Fibroblast of lung (primary cell): Measurements from ENCODE around the gene MARCHF2. TPM values are rescaled to one million over a fixed set of nuclear protein-coding genes. Genes with fewer than 3 reads are reported as not detected.

Experiments
- DNase-seq, 2 donors: peaks; one replicate each; pipeline versions ENCODE4 v3.0.0 to v3.0.0-alpha.2; 2010; ENCODE audit warnings: low read depth in 2 of 2
- H2AFZ ChIP-seq: 2 replicates; pipeline ENCODE4 v1.5.1; 2012; ENCODE audit warnings: low read length, control low read depth, inconsistent platforms
- H3K27ac ChIP-seq: 2 replicates; pipeline ENCODE4 v1.5.1; 2011; ENCODE audit warnings: low read length, control low read depth; ENCODE audit not compliant: insufficient read depth
- H3K27me3 ChIP-seq: 2 replicates; pipeline ENCODE4 v1.5.1; 2011; ENCODE audit warnings: mild to moderate bottlenecking, low read length; ENCODE audit not compliant: control insufficient read depth, insufficient read depth
- H3K36me3 ChIP-seq: 2 replicates; pipeline ENCODE4 v1.5.1; 2011; ENCODE audit warnings: low read length; ENCODE audit not compliant: control insufficient read depth, insufficient read depth
- H3K4me1 ChIP-seq: 2 replicates; pipeline ENCODE4 v1.5.1; 2011; ENCODE audit warnings: low read length; ENCODE audit not compliant: control insufficient read depth, insufficient read depth; ENCODE audit errors: extremely low read depth
- H3K4me2 ChIP-seq: 2 replicates; pipeline ENCODE4 v1.5.1; 2011; ENCODE audit warnings: low read length, control low read depth; ENCODE audit not compliant: insufficient read depth; ENCODE audit errors: extremely low read depth
- H3K4me3 ChIP-seq, 4 experiments: fragments of 200-600 bp in 1 of 4; sonication (generic) in 1 of 4; replicated peaks in 1 of 4; 2 replicates each; pipeline ENCODE4 v1.5.1; 2011 to 2016; ENCODE audit warnings: low read length in 4 of 4, low read depth in 3 of 4, mild to moderate bottlenecking in 3 of 4, control low read depth in 2 of 4, inconsistent platforms in 1 of 4, mixed read lengths in 1 of 4; ENCODE audit not compliant: insufficient read depth in 1 of 4; ENCODE audit errors: control extremely low read depth in 1 of 4
- H3K79me2 ChIP-seq: 2 replicates; pipeline ENCODE4 v1.5.1; 2012; ENCODE audit warnings: mild to moderate bottlenecking, low read length, inconsistent platforms; ENCODE audit not compliant: control insufficient read depth, insufficient read depth
- H3K9ac ChIP-seq: 2 replicates; pipeline ENCODE4 v1.5.1; 2011; ENCODE audit warnings: mild to moderate bottlenecking, low read length, control low read depth; ENCODE audit not compliant: insufficient read depth
- H3K9me3 ChIP-seq: 2 replicates; pipeline ENCODE4 v1.5.1; 2012; ENCODE audit warnings: low read depth, low read length; ENCODE audit not compliant: control insufficient read depth, insufficient read depth
- H4K20me1 ChIP-seq: 2 replicates; pipeline ENCODE4 v1.5.1; 2011; ENCODE audit warnings: low read length; ENCODE audit not compliant: control insufficient read depth, insufficient read depth; ENCODE audit errors: extremely low read depth
- CTCF ChIP-seq, 2 donors: IDR thresholded peaks in 1 of 2; conservative IDR thresholded peaks in 1 of 2; 1 replicate in 1 of 2; 2 replicates in 1 of 2; pipeline ENCODE4 v1.5.1; 2011 to 2012; ENCODE audit warnings: low read length in 2 of 2, control low read depth in 1 of 2, inconsistent platforms in 1 of 2, low read depth in 1 of 2, mild to moderate bottlenecking in 1 of 2
- EZH2 ChIP-seq: IDR thresholded peaks from 2 replicates; pipeline ENCODE4 v1.5.1; 2012; ENCODE audit warnings: low read length, control low read depth, mild to moderate bottlenecking; ENCODE audit errors: missing control alignments
- polyA plus RNA-seq, 2 donors: library from polyadenylated mRNA; depleted of rRNA in 1 of 2; stranded (reverse) in 1 of 2; unstranded in 1 of 2; fragments of >200 nt; gene quantifications; 2 replicates each; pipeline ENCODE4 v1.2.1, GENCODE V29; 2011 to 2012; ENCODE audit warnings: missing spikeins in 1 of 2
- total RNA-seq: library from RNA; depleted of rRNA; stranded (reverse); fragments of >200 nt; gene quantifications from 2 replicates; pipeline ENCODE4 v1.2.1, GENCODE V29; 2014

MARCHF2 gene
- total and polyA plus RNA-seq, 2 donors (not counting 1 experiment from before 2014, with no cell fraction given) = 16.8 to 90.8 TPM

- no peak overlapping the region for H3K4me2 ChIP-seq
- no peaks in the 10 kb centered on the region for H3K27me3 ChIP-seq
- H3K4me3 ChIP-seq = no peak overlapping the region
- no peak for DNase-seq
- H3K9me3 ChIP-seq = no peaks in the 10 kb centered on the region
- peaks cover 4% of the 10 kb centered on the region for H3K36me3 ChIP-seq
- no peak overlapping the region for H3K27ac ChIP-seq
- H2AFZ ChIP-seq = no peak overlapping the region
- no peak overlapping the region for H3K9ac ChIP-seq
- H3K4me1 ChIP-seq = peaks cover 14% of the 10 kb centered on the region
- H3K79me2 ChIP-seq = no peaks in the 10 kb centered on the region
- H4K20me1 ChIP-seq = no peaks in the 10 kb centered on the region
- TF ChIP-seq CTCF (conservative IDR thresholded peaks at IDR 0.05 in 1 of 2, IDR thresholded peaks at IDR 0.05 in 1 of 2; ENCODE audit: low read depth in 1 of 2, low read length in 2 of 2) (no peak), EZH2 (no peak)
Observed at GRCh38 chr19:8370176-8371010, 42.7 kb upstream of the MARCHF2 start.

- no peaks in the 10 kb centered on the region for H4K20me1 ChIP-seq
- peaks cover 4% of the 10 kb centered on the region for H3K36me3 ChIP-seq
- H2AFZ ChIP-seq = no peak overlapping the region
- no peak overlapping the region for H3K4me2 ChIP-seq
- no peak overlapping the region for H3K4me3 ChIP-seq
- no peaks in the 10 kb centered on the region for H3K9me3 ChIP-seq
- no peaks in the 10 kb centered on the region for H3K79me2 ChIP-seq
- H3K4me1 ChIP-seq = peaks cover 14% of the 10 kb centered on the region
- H3K27ac ChIP-seq = no peak overlapping the region
- no peak overlapping the region for H3K9ac ChIP-seq
- TF ChIP-seq EZH2 (no peak), CTCF (conservative IDR thresholded peaks at IDR 0.05 in 1 of 2, IDR thresholded peaks at IDR 0.05 in 1 of 2; ENCODE audit: low read depth in 1 of 2, low read length in 2 of 2) (no peak)
- no peaks in the 10 kb centered on the region for H3K27me3 ChIP-seq
- DNase-seq = no peak
Observed at GRCh38 chr19:8371011-8371804, 41.9 kb upstream of the MARCHF2 start.
